Adrenal gland (tissue), 12 donors: ENCODE data around the gene TMEM108. TPM values are rescaled to one million over a fixed set of nuclear protein-coding genes. Genes with fewer than 3 reads are reported as not detected.

Experiments used
- DNase-seq, 7 donors: peaks; one replicate each; pipeline ENCODE4 v3.0.0-alpha.2; 2019 to 2020
- H3K27ac ChIP-seq, 5 donors: fragments of 200-600 bp; sonication (generic) in 4 of 5; 1 replicate in 3 of 5; 2 replicates in 2 of 5; pipeline versions ENCODE4 v1.5.1 to v1.8.0; 2016 to 2020; ENCODE audit warnings: mild to moderate bottlenecking in 1 of 5
- H3K27me3 ChIP-seq: fragments of 200-600 bp; 2 replicates; pipeline ENCODE4 v1.8.0; 2021
- H3K36me3 ChIP-seq, 2 donors: fragments of 200-600 bp; replicated peaks in 1 of 2; 1 replicate in 1 of 2; 2 replicates in 1 of 2; pipeline versions ENCODE4 v1.5.1 to v1.8.0; 2018 to 2022
- H3K4me1 ChIP-seq, 2 donors: fragments of 200-600 bp; replicated peaks in 1 of 2; 1 replicate in 1 of 2; 2 replicates in 1 of 2; pipeline versions ENCODE4 v1.5.1 to v1.8.0; 2018 to 2021
- H3K4me3 ChIP-seq, 4 donors: fragments of 200-600 bp; sonication (generic) in 3 of 4; one replicate each; pipeline ENCODE4 v1.5.1; 2016 to 2018
- H3K9me3 ChIP-seq, 3 donors: fragments of 200-600 bp; sonication (generic) in 1 of 3; replicated peaks in 1 of 3; 1 replicate in 2 of 3; 2 replicates in 1 of 3; pipeline versions ENCODE4 v1.5.1 to v1.8.0; 2016 to 2021
- POLR2A ChIP-seq, 2 donors: fragments of 450-650 bp; IDR thresholded peaks; one replicate each; pipeline ENCODE4 v1.6.1; 2017; ENCODE audit warnings: antibody characterized with exemption in 2 of 2, mild to moderate bottlenecking in 2 of 2, moderate library complexity in 1 of 2
- WGBS, 4 donors: extraction: QIAGEN DNeasy Blood & Tissue Kit in 2 of 4; methylation state at CpG; one replicate each; pipeline versions ENCODE4 v1.1.5 to v1.1.7; 2013 to 2017; 5-methylcytosine and 5-hydroxymethylcytosine counted together
- intact Hi-C, 2 donors: fragments of 100-400 bp; cut with DNase I; formaldehyde crosslinking; loops; one replicate each; pipeline versions ENCODE4 v1.14.1 to v1.15.0; 2022 to 2023
- polyA plus RNA-seq, 3 donors: library from polyadenylated mRNA; stranded (reverse); fragments of 200-250 nt in 2 of 3; fragments of 350-450 nt in 1 of 3; fragmentation: Illumina TruSeq in 1 of 3; extraction: RNeasy Lipid Tissue Mini Kit (QIAGEN cat#74804) in 1 of 3; gene quantifications; one replicate each; pipeline ENCODE4 v1.2.3, GENCODE V29; 2013 to 2014
- total RNA-seq, 9 donors: library from RNA; depleted of rRNA in 4 of 9; stranded (reverse); fragments of >200 nt in 4 of 9; fragments of 120-200 nt in 1 of 9; fragmentation: NEBNext Ultra II Directional in 1 of 9; extraction: Animal tissue kit (Norgen Biotek cat#: 25700) in 1 of 9; gene quantifications; one replicate each; pipeline versions ENCODE4 v1.1.0 to v1.2.4, GENCODE V29; 2013 to 2023
- TF ChIP-seq, protein P1 (sequence below), 6 experiments: fragments of 450-650 bp in 4 of 6; fragments of 200-600 bp in 2 of 6; sonication (generic) in 1 of 6; IDR thresholded peaks; 1 replicate in 5 of 6; 2 replicates in 1 of 6; pipeline versions ENCODE4 v1.5.1 to v1.8.0; 2016 to 2021; ENCODE audit warnings: antibody characterized with exemption in 6 of 6, mild to moderate bottlenecking in 2 of 6, moderate library complexity in 1 of 6
- donor health status: healthy with polysubstance abuse.
- donor health status: Bipolar disorder and iron deficiency.
- donor health status: DM: yes; HTN: yes; CAD: no.
- donor health status: DM: no; HTN: no; CAD: no.
- donor health status: DM: no; HTN: no; CAD: no.
- donor health status: DM: yes; HTN: yes; CAD: no.

The TMEM108 gene
- total and polyA plus RNA-seq, 12 donors: 0.67 to 38.0 (median 14.8) TPM

DNA sequence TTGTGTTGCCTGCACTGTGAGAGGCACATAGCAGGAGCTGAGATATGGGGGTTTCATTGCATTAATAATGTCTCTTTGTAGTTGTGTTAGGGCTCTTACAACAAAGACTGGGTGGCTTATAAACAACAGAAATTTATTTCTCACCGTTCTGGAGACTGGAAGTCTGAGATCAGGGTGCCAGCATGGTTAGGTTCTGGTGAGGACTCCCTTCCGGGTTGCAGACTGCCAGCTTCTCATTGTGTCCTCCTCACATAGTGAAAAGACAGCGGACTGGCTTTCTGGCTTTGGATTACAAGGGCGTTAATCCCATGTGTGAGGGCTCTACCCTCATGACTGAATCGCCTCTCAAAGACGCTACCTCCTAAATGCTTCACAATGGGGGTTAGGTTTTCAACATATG lies 20.6 kb downstream of the TMEM108 start:
- H3K4me3 ChIP-seq: no peak overlapping the region
- intact Hi-C loops: no loop called here
- DNase-seq: no peak
- H3K4me1 ChIP-seq: peaks cover 0 to 5% of the 10 kb centered on the region in 2 donors
- H3K9me3 ChIP-seq: no peaks in the 10 kb centered on the region
- TF ChIP-seq, protein P1, sequence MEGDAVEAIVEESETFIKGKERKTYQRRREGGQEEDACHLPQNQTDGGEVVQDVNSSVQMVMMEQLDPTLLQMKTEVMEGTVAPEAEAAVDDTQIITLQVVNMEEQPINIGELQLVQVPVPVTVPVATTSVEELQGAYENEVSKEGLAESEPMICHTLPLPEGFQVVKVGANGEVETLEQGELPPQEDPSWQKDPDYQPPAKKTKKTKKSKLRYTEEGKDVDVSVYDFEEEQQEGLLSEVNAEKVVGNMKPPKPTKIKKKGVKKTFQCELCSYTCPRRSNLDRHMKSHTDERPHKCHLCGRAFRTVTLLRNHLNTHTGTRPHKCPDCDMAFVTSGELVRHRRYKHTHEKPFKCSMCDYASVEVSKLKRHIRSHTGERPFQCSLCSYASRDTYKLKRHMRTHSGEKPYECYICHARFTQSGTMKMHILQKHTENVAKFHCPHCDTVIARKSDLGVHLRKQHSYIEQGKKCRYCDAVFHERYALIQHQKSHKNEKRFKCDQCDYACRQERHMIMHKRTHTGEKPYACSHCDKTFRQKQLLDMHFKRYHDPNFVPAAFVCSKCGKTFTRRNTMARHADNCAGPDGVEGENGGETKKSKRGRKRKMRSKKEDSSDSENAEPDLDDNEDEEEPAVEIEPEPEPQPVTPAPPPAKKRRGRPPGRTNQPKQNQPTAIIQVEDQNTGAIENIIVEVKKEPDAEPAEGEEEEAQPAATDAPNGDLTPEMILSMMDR (IDR thresholded peaks at IDR 0.05): no peak
- TF ChIP-seq POLR2A (IDR thresholded peaks at IDR 0.05): no peak
- WGBS, 4 donors: 62 to 90% (median 69%) methylated on average over 6 of the region's 6 CpGs
- H3K27me3 ChIP-seq: no peaks in the 10 kb centered on the region
- no peaks in the 10 kb centered on the region for H3K36me3 ChIP-seq
- H3K27ac ChIP-seq: no peak overlapping the region

DNA sequence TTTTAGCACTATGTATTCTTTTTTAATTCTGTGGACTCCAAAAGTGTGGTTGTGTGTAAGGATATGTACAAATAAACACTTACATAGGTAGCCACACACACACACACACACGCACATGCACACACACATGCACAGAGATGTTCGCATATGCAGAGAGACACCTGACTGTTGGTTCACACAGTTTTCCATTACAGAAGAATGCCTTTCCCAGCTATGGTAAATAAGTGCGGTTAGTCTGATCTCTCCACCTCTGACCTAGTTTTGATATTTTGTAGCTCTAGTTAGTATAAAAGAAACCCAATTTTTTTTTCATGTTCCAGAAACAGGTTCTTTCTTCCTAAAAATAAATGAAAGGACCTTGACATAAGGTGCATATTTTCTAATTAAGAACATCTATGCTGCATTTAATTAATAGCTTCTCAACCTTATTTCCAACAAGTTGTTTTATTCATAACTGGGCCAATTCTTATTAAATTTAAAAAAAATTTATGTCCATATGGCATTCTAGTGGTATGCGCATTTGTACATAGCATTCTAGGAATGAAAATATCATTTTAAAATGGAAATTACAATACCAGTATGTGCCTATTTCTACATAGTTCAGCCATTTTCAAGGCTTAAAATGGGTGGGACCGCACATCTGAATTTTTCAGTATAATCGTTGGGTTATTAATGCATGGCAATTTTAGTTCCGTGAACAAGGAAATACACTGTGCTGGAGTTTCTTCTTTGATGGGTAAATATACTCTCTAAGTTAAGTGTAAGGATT lies 27.2 kb downstream of the TMEM108 start:
- Histone ChIP-seq H3K36me3 (no peaks in the 10 kb centered on the region), H3K4me3 (no peak overlapping the region), H3K4me1 (peaks cover 0 to 5% of the 10 kb centered on the region in 2 donors), H3K27me3 (no peaks in the 10 kb centered on the region), H3K27ac (no peak overlapping the region), H3K9me3 (no peaks in the 10 kb centered on the region)
- TF ChIP-seq, protein P1 (IDR thresholded peaks at IDR 0.05): no peak
- no peak for TF ChIP-seq POLR2A (IDR thresholded peaks at IDR 0.05)
- intact Hi-C loops: no loop called here
- no peak for DNase-seq
- 91 to 96% (median 94%) methylated on average over 7 of the region's 7 CpGs for WGBS, 4 donors

DNA sequence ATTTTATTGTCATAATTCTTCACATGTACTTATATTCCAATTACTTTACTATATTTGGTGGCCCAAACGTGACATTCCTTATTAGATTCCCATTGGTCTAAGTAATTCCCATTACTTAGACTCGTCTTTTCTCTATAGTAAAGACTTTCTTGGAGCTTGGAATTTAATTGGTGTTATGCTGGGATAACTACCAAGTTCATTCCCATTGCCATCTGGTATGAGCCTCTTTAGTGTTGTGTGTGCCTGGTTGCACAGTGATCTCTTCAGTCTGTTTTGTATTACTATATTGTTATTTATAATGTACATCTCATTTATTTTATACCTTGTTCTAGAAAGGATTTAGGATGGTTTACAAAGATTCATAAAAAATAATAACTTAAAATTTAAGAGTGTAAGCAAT lies 27.8 kb downstream of the TMEM108 start:
- Histone ChIP-seq H3K36me3 (no peaks in the 10 kb centered on the region), H3K9me3 (no peaks in the 10 kb centered on the region), H3K27ac (no peak overlapping the region), H3K4me3 (no peak overlapping the region), H3K4me1 (peaks cover 0 to 4% of the 10 kb centered on the region in 2 donors), H3K27me3 (no peaks in the 10 kb centered on the region)
- WGBS, 4 donors: 83 to 89% (median 86%) methylated on average over 2 of the region's 2 CpGs
- no peak for DNase-seq
- TF ChIP-seq POLR2A (IDR thresholded peaks at IDR 0.05): no peak
- TF ChIP-seq, protein P1 (IDR thresholded peaks at IDR 0.05): no peak
- intact Hi-C loops: no loop called here

DNA sequence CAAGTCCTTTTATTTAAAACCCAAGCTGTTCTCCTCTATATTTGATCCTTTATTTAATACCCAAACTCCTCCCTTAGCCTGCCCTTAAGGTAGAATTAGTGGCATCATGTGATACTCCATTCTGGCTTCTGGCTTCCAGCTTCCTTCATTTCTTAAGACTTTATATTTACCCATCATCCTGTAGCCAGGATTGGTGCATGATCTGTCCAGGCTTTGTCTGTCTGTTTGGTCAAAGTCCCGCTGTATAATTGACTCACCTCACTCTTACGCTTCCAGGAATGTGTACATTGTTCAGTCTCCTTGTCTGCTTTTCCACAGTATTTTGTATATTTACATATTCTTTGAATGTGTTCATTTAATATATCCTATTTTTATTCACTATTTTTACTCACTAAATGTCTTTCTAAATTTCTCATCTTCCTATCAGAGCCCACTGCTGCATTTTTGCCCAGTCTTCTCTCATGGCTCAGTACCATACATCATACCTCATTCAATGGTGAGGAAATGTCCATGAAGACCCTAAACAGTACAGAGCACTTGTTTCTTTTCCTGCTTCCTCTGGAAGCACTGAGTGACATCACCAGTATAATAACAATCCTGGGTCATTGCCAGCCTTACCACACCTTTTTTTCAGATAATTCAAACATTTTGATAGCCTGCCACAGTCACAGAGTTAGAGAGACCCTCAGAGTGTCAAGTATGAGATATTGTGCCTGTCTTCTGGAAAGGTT lies 31.5 kb downstream of the TMEM108 start:
- no peaks in the 10 kb centered on the region for H3K9me3 ChIP-seq
- no peak for DNase-seq
- no peaks in the 10 kb centered on the region for H3K27me3 ChIP-seq
- H3K27ac ChIP-seq: no peak overlapping the region
- 93 to 98% (median 93%) methylated on average over 2 of the region's 2 CpGs for WGBS, 4 donors
- no peak overlapping the region for H3K4me3 ChIP-seq
- no peaks in the 10 kb centered on the region for H3K36me3 ChIP-seq
- intact Hi-C loops: no loop called here
- TF ChIP-seq, protein P1 (IDR thresholded peaks at IDR 0.05): no peak
- TF ChIP-seq POLR2A (IDR thresholded peaks at IDR 0.05): no peak
- H3K4me1 ChIP-seq: peaks cover 0 to 4% of the 10 kb centered on the region in 2 donors
